Ovary (tissue), 3 donors: Measurements from ENCODE around the gene AIF1L.

ENCODE experiments used
- CTCF ChIP-seq, 3 donors: fragments of 450-650 bp in 2 of 3; fragments of 200-600 bp in 1 of 3; IDR thresholded peaks; one replicate each; pipeline versions ENCODE4 v1.5.1 to v1.8.0; 2016 to 2022; ENCODE audit warnings: antibody characterized with exemption in 3 of 3, mild to moderate bottlenecking in 1 of 3
- EP300 ChIP-seq: sonication (generic); formaldehyde crosslinking; IDR thresholded peaks from one replicate; pipeline ENCODE4 v1.6.1; 2017; ENCODE audit warnings: antibody characterized with exemption
- POLR2A ChIP-seq: fragments of 450-650 bp; IDR thresholded peaks from one replicate; pipeline ENCODE4 v1.6.1; 2017; ENCODE audit warnings: antibody characterized with exemption, mild to moderate bottlenecking, moderate library complexity
- donor health status: DM: no; HTN: no; CAD: no.

DNA sequence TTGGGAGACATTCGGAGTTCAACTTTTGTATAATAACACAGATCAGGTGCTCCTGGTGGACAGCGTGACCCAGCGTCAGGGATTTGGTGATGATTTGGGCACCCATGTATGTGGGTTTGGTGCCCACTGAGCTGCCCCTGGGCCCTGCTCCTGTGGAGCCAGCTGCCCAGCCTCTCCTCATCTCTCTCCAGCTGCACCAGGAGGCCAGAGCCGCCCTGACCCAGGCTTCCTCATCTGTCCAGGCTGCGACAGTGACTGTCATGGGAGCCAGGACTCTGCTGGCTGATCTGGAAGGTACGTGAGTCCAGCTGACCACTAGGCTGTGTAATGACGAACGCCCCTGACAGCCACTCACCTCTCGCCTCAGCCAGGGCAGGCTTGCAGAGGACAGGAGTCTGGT is 14.5 kb upstream of the AIF1L start:
- no peak for TF ChIP-seq CTCF (IDR thresholded peaks at IDR 0.05)
- TF ChIP-seq POLR2A, result no peak
- no peak for TF ChIP-seq EP300
